Right renal cortex interstitium (tissue), 3 donors: ENCODE results near the gene SORCS2. TPM values are rescaled to one million over a fixed set of nuclear protein-coding genes. Genes with fewer than 3 reads are reported as not detected.

Experiments used
- DNase-seq, 3 donors: peaks; one replicate each; pipeline ENCODE4 v3.0.0-alpha.2; 2013; ENCODE audit warnings: low read depth in 3 of 3, low spot score in 2 of 3
- polyA plus RNA-seq, 3 donors: library from polyadenylated mRNA; unstranded; fragments of 120-200 nt; gene quantifications; one replicate each; pipeline ENCODE4 v1.2.1, GENCODE V29; 2013; ENCODE audit not compliant: insufficient read length in 3 of 3

SORCS2 gene
- 1 to 10 TPM; 6.6 to 7.9 (median 7.0) TPM for polyA plus RNA-seq

GRCh38 chr4:7192252-7193029 is at the start of gene SORCS2:
SORCS2 (plus strand) TSS chr4:7192538.
- DNase-seq = peak in 1 of 3 donors; percentile 54

- no peak for DNase-seq
Observed at GRCh38 chr4:7144374-7145290, 47.7 kb upstream of the SORCS2 start.

GRCh38 chr4:7145291-7145934 is 46.9 kb upstream of the SORCS2 start:
- DNase-seq = no peak

GRCh38 chr4:7146059-7146785 is 46.1 kb upstream of the SORCS2 start:
- DNase-seq = no peak

GRCh38 chr4:7146786-7147115 is 45.6 kb upstream of the SORCS2 start:
- DNase-seq = no peak

- no peak for DNase-seq
Observed at GRCh38 chr4:7147261-7147660, 45.1 kb upstream of the SORCS2 start.

- no peak for DNase-seq
Observed at GRCh38 chr4:7147661-7148310, 44.6 kb upstream of the SORCS2 start.

GRCh38 chr4:7148337-7148736 is 44.0 kb upstream of the SORCS2 start:
- no peak for DNase-seq

- DNase-seq = no peak
Observed at GRCh38 chr4:7150036-7150635, 42.2 kb upstream of the SORCS2 start.

- DNase-seq = no peak
Observed at GRCh38 chr4:7151668-7152227, 40.6 kb upstream of the SORCS2 start.

- no peak for DNase-seq
Observed at GRCh38 chr4:7153711-7154110, 38.6 kb upstream of the SORCS2 start.

- no peak for DNase-seq
Observed at GRCh38 chr4:7154351-7154981, 37.9 kb upstream of the SORCS2 start.

GRCh38 chr4:7155590-7156071 is 36.7 kb upstream of the SORCS2 start:
- no peak for DNase-seq

GRCh38 chr4:7156328-7156727 is 36.0 kb upstream of the SORCS2 start:
- no peak for DNase-seq

GRCh38 chr4:7156761-7157488 is 35.4 kb upstream of the SORCS2 start:
- DNase-seq = no peak

GRCh38 chr4:7157666-7158065 is 34.7 kb upstream of the SORCS2 start:
- no peak for DNase-seq

GRCh38 chr4:7158081-7158750 is 34.1 kb upstream of the SORCS2 start:
- no peak for DNase-seq

- DNase-seq = no peak
Observed at GRCh38 chr4:7158991-7159390, 33.3 kb upstream of the SORCS2 start.
